Renal cortex interstitium (tissue), 11 donors: Measurements from ENCODE around the gene ETAA1. TPM values are rescaled to one million over a fixed set of nuclear protein-coding genes. Genes with fewer than 3 reads are reported as not detected.
A peak's percentile ranks its signal among the peaks of the same experiment; 100 is the strongest.

ENCODE experiments used
- DNase-seq, 11 donors: peaks; one replicate each; pipeline ENCODE4 v3.0.0-alpha.2; 2013; ENCODE audit warnings: low read depth in 9 of 11, low spot score in 4 of 11; ENCODE audit errors: extremely low read depth in 1 of 11
- polyA plus RNA-seq, 3 donors: library from polyadenylated mRNA; unstranded; fragments of 120-200 nt; gene quantifications; one replicate each; pipeline ENCODE4 v1.2.1, GENCODE V29; 2013; ENCODE audit not compliant: insufficient read length in 3 of 3

ETAA1 gene
- polyA plus RNA-seq, 3 donors, result 24.1 to 31.6 (median 29.5) TPM

DNA sequence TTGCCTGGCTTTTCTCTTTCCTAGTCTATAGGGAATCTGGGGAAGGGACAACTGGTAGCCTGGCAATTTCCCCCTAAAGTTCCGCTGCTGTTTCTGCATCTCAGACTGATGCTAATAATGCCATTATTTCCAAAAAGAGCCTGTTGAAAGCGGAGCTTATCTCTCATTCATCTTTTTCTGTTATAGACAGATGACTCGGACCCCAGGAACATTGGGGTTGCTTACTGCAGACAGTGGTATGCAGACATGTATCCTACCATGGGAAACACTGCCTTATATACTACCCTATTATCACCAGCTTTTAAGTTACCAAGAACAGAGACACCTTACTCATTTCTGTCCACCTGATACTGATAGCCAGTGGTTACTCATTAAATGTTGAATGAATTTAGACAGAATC, 15.3 kb downstream of the ETAA1 start:
- DNase-seq, result no peak

DNA sequence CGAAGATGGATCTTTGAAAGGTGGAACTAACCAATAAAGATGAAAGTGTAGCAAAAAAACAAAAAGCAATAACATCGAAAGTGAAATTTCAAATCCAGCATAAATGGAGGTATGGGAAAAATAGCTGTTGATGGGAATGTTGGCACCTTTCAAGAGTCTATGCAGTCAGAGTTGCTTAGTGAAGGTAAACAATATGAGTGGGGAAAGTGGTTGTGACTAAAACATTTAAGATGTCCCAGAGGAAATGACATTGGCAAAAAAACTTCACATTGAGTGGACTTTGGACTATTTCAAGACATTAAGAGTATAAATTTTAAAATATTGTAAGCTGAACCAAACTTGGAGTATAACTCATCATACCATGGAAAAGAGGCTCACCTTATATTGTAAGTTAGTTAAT, 17.7 kb downstream of the ETAA1 start:
- no peak for DNase-seq

DNA sequence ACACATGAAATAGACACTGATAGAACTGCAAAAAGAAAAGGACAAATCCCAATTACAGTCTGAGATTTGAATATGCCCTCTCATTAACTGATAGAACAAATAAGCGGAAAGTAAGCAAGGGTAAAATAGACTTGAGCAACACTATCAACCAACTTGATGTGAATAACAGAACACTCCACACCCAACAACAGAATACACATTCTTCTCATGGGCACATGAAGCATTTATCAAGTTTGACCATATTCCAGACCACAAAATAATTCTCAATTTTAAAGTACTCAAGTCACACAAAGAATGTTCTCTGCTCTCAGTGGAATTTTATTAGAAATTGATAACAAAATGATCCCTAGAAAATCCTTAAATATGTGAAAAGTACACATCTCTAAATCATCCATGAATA, 19.0 kb downstream of the ETAA1 start:
- no peak for DNase-seq

DNA sequence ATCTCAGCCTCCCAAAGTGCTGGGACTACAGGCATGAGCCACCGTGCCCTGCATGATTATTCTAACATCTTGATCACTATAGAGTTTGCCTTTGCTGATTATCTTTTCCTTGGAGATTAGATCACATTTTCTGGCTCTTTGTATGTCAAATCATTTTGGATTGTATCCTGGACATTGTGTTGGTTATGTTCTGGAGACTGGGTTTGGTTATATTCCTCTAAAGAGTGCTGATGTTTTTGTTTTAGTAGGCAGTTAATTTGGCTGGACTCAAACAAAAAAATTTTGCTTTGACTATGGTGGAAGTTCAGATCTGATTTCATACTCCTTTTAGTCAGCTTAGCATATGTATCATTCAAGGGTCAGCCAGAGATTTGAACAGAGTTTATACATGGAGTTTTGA, 26.4 kb downstream of the ETAA1 start:
- DNase-seq, result no peak

DNA sequence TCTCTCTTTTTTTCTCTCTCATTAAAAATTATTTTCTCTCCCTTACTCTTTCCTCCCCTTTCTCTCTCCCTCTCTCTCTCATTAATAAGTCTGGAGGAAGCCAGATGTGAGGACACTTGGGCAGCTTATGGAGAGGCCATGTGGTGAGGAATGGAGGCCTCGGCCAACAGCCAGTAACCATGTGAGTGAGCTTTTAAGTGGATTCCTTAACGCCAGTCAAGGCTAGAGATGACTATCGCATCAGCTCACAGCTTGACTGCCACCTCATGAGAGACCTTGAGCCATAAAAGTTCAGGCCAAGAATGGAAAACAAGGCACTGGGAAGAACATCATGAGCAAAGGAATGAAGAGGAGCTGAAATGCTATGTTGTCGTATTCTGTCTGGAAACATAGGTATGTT, 39.1 kb downstream of the ETAA1 start:
- no peak for DNase-seq

DNA sequence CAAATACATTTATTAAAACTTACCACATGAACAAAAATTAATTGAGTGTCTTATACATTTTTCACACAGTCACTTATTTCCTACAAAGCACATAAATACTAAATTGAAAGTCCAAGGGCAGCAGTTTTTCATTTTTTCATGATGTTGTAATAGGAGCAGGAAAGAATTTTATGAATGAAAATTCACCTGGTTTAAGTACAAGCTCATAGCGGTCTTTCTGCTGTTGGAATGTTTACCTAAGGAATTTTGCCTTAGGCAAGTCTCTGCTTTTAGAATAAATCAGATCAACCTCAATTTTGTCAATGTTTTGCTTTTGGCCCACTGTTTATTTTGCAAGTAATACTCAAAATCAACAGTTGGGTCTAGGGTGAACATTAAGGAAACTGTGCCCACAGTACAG, 40.0 kb downstream of the ETAA1 start:
- DNase-seq, result peak in 3 of 11 donors; percentile 15 to 22 (median 20)

DNA sequence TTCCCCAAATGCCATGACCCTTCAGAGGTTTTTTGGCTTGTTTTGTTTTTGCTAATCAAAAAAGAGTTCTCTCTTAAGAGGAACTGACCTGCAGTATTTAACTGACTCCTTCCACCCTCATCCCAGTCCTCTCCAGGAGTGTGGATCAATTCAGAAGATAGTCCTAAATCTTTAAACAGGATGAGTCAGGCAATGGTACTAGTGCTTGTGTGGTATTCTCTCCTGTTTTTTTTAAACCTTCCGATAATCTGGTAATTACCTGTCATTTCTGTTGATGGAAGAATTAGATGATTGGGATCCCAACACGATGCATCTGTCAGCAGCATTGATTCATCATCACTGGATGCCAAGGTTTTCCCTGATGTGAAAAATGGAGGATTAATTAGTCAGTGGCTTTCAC, 41.2 kb downstream of the ETAA1 start:
- no peak for DNase-seq

DNA sequence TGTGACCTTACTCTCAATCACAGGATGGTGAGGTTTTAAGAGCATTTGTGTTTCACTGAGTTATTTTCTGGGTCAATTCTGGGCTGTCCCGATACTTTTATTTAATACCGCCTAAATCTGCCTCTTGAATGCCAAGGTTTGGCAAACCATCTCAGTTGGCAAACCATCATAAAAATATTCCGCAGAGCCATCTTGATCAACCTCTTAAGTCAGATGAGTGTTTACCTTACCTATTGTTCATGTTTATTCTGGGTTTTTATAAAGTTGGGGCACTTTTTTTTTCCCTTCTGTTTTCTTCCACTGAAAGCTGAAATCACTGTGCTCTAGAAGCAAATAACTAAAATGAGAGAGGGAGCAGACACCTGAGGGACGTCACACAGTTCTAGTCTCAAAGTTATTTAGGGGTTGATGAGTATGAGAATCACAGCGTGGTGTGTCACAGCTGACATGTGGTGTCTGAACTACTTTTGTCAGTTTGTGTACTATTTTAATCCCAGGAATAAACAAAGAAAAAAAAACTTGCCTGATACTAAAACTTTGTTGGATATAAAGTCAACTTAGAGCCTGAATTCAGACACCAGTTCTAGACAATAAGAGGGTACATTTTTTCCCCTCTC, 48.6 kb downstream of the ETAA1 start:
- no peak for DNase-seq

DNA sequence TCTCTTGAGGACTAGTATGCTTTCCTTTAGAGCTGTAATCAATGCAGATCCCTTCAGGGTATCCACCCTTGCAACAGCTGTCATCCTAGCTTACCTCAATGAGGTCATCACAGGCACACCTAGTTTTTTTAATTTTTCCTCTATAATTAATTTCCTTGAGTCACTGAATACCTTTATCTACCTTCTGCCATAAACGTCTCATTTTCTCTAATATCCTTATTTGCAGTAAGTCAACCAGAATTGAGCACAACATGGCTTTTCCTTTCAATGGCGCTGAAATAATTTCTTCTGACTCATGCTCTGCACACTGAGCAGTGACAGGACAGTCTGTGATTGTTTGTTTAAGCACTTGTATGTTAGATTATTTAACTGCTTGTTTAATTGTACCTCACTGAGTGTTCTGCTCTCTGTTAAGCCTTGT, 49.4 kb downstream of the ETAA1 start:
- DNase-seq, result no peak

DNA sequence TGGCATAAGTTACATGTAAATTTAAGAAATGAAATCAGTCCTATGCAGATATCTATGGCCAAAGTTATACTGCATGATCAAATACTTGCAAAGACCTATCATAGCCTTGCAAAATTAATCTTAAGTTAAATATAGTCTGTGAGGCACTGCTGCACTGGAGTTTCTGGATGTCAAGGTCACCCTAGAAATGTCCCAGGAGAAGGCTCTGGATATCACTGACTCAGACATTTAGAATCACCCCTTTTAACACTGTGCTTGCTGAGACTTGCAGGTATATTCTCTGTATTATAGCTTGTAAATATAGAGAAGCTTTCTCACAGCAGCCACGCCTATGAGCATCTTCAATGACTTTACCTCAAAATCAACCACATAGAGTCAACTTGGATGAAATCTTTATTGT, 51.5 kb downstream of the ETAA1 start:
- DNase-seq, result no peak

DNA sequence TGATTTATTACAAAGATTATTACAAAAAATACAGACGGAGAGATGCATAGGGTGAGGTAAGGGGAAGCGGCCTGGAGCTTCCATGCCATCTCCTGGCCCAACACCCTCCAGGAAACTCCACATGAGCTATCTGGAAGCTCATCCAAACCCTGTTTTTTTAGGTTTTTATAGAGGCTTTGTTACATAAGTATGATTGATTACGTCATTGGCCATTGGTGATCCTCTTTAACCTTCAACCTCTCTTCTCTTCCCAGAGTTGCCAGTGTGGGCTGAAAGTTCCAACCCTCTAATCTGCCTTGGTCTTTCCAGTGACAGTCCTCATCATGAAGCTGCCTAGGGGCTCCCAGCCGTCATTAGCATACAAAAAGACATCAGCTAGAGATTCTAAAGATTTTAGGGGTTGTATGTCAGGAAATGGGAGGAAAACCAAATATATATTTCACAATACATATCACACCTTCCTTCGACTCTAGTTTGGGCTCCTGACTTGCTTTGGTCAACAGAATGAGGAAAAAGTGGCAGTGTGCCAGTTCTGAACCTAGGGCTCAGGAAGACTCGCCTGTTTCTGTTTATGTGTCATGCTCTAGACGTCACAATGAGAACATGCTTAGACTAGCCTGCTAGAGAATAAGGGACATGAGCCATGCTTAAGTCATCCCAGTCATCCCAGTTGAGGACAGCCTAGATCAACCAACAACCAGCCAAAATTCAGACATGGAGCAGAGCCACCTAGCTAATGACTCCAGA, 54.1 kb downstream of the ETAA1 start:
- no peak for DNase-seq

DNA sequence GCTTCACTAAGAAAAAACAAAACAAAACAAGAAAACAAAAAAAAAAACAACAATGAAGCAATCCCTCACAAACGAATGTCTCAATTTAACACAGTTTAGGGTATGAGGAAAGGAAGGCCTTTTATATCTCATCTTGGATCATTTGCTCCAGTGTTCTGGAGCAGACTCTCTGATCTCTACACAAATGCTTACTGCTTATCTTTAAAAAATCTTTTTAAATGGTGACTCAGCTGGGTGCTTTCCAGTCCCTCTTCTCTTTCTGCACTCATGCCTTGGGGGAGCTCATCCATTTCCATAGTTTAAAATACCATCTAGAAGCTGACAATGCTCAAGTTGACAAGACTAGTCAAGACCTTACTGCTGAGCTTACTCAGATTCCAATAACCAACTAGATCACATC, 56.2 kb downstream of the ETAA1 start:
- DNase-seq, result no peak

DNA sequence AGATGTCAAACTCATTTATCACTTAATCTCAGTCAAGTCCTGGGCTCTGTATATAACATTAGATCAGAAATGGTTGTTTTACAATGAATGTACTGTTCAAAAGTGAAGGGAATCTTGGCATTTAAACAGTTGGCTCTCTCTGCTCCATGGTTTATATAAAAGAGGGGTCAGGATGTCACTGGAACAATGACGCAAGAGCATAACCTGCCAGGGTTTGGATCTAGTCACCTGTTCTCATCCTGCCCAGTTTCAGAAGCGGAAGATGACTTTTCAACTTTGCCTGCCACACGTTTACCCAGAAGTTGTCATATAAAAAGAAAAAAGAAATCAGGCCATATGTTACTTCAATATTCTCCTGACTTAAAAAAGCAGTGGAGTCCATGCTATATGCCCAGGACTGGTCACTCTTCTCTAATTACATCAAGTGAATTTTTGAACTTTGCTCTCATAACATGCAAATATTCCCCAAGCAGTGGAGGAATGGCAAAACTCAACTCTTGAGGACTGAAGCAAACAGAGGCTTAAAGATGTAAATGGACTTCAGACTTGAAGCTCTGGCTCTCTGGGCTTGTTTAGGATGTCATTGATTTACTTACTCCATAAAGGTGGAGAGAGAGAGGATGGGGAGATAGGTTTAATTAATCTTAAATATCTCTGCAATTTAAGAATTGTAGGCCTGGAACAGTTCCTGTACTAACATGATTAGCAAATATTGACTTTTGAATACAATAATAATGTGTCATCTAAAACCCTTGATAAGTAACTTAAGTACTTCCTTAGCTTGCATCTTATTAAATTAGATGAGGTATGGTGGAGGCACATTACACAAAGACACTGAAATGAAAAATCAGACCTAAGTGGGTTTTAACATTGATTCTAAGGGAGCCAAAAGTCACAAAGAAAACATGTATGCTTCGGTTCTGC, 58.3 kb downstream of the ETAA1 start:
- no peak for DNase-seq

DNA sequence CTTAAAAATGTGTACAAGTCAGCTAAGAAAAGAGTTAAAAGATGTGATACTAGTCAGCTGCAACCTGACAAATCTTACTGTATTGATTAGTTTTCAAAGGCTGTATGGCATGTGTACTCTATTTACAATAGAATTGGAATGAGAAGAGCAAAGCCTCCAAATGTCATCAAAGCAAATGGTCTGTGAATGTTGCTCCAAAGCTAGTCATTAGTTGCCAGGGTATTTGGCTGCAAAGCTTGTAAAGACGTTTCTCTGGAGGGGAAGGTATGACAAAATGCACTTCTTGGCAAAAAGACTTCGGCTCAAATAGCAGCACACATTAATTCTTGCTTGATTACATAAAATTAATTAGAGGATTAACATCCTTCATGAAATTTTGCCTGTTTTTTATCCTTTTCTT, 59.3 kb downstream of the ETAA1 start:
- DNase-seq, result no peak

DNA sequence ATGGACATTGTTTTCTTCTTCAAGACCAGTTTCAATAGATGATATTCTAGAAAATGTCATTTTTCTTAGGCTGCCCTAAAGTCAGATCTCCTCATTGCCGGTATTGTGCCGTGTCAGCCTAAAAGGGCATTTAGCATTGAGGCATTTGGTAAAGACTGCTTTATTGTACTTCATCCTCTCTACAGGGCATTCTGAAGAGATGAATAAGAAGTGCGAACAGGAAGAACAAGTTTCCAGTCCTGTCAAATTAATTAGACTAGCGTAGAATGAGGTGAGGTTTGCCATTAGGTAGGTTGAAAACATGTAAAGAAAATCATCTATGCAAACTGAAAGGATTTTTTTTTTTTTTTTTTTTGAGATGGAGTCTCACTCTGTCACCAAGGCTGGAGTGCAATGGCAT, 60.6 kb downstream of the ETAA1 start:
- DNase-seq, result no peak

DNA sequence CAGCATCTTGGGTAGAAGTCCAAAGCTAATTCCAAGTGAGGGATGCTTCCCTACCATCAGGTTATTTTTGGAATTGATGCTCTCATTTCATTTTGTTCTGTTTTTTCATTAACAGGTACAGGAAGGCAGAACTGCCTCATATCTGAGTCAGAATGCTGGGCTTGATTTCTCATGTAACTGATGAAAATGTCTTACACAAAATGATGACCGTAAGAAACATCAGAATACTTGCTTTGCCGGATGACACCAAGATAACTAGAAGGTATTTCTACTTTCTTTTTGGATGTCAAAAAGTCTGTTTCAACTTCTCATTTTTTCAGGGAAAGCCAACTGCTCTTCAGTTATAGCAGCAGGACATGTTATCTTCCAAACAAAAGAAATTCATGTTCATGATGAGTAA, 62.6 kb downstream of the ETAA1 start:
- no peak for DNase-seq
